ENCODE data around the gene FIGNL1. TPM values are rescaled to one million over a fixed set of nuclear protein-coding genes. Genes with fewer than 3 reads are reported as not detected.

Gene FIGNL1
- total and polyA plus RNA-seq, 2 donors (not counting 1 experiment from before 2014, with no cell fraction given) = 3.6 to 24.5 TPM

DNA sequence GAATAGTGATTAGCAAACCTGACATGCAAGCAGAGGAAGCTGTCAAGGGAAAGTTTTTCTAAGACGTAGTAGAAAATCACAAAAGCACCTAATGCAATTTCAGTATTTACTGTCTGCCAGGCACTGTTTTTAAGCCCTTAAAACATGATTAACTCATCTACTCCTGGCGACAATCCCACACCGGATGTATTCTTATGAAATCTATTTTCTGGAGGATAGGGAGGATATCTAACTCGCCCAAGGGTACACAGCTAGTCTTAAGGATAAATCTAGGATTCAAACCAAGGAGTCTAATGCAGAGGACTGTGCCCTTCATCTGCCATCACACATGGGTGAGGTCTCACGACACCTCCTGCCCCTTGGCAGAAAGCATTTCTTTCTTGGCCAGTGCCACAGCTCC, 47.8 kb upstream of the FIGNL1 start:
- Mint-ChIP-seq H3K27ac (no peak overlapping the region), H3K9me3 (ENCODE audit: insufficient read depth) (no peaks in the 10 kb centered on the region), H3K4me3 (no peak overlapping the region), H3K27me3 (peaks cover 44% of the 10 kb centered on the region), H3K4me1 (no peaks in the 10 kb centered on the region)
- Histone ChIP-seq H3K4me3 (ENCODE audit: control extremely low read depth in 1 of 5, extremely low read depth in 1 of 5, insufficient read depth in 1 of 5, low read depth in 2 of 5, low read length in 4 of 5) (no peak overlapping the region), H3K36me3 (replicated peaks in 1 of 2; ENCODE audit: control extremely low read depth in 1 of 2, control insufficient read depth in 1 of 2, extremely low read depth in 1 of 2, insufficient read depth in 2 of 2, low read length in 1 of 2) (no peaks in the 10 kb centered on the region), H3K9ac (ENCODE audit: low read length) (no peak overlapping the region), H3K4me2 (replicated peaks; ENCODE audit: low read depth, low read length, poor library complexity, severe bottlenecking) (no peak overlapping the region), H3K79me2 (ENCODE audit: control insufficient read depth, insufficient read depth, low read length) (no peaks in the 10 kb centered on the region), H2AFZ (ENCODE audit: insufficient read depth, low read depth, low read length, poor library complexity, severe bottlenecking) (no peak overlapping the region), H3K27ac (ENCODE audit: low read length in 2 of 2) (no peak overlapping the region), H3K27me3 (replicated peaks in 1 of 4; ENCODE audit: control extremely low read depth in 1 of 4, control insufficient read depth in 3 of 4, insufficient read depth in 4 of 4, low read length in 3 of 4) (peaks cover 0 to 3% (median 0%) of the 10 kb centered on the region in 4 experiments), H3K4me1 (ENCODE audit: control insufficient read depth in 2 of 2, insufficient read depth in 2 of 2, low read length in 2 of 2) (no peaks in the 10 kb centered on the region), H3K9me3 (ENCODE audit: control extremely low read depth in 1 of 3, control insufficient read depth in 2 of 3, insufficient read depth in 1 of 3, low read length in 2 of 3) (peaks cover 0 to 3% (median 0%) of the 10 kb centered on the region in 3 donors), H4K20me1 (ENCODE audit: control insufficient read depth, insufficient read depth, low read length, poor library complexity, severe bottlenecking) (no peaks in the 10 kb centered on the region)
- CTCF ChIA-PET = no interaction called here
- ATAC-seq (ENCODE audit: low read depth) = no peak
- TF ChIP-seq, protein P1, sequence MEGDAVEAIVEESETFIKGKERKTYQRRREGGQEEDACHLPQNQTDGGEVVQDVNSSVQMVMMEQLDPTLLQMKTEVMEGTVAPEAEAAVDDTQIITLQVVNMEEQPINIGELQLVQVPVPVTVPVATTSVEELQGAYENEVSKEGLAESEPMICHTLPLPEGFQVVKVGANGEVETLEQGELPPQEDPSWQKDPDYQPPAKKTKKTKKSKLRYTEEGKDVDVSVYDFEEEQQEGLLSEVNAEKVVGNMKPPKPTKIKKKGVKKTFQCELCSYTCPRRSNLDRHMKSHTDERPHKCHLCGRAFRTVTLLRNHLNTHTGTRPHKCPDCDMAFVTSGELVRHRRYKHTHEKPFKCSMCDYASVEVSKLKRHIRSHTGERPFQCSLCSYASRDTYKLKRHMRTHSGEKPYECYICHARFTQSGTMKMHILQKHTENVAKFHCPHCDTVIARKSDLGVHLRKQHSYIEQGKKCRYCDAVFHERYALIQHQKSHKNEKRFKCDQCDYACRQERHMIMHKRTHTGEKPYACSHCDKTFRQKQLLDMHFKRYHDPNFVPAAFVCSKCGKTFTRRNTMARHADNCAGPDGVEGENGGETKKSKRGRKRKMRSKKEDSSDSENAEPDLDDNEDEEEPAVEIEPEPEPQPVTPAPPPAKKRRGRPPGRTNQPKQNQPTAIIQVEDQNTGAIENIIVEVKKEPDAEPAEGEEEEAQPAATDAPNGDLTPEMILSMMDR (IDR thresholded peaks at IDR 0.05) = no peak
- TF ChIP-seq EZH2 (IDR thresholded peaks at IDR 0.05; ENCODE audit: borderline replicate concordance, insufficient read depth, low read depth, low read length, poor library complexity, severe bottlenecking) = no peak
- DNase-seq = no peak
- POLR2A ChIA-PET = no interaction called here
- whole genome bisulfite sequencing (ENCODE audit: insufficient coverage) = 89% methylated on average over 3 of the region's 5 CpGs
- intact Hi-C loops (cut with micrococcal nuclease) = no loop called here

DNA sequence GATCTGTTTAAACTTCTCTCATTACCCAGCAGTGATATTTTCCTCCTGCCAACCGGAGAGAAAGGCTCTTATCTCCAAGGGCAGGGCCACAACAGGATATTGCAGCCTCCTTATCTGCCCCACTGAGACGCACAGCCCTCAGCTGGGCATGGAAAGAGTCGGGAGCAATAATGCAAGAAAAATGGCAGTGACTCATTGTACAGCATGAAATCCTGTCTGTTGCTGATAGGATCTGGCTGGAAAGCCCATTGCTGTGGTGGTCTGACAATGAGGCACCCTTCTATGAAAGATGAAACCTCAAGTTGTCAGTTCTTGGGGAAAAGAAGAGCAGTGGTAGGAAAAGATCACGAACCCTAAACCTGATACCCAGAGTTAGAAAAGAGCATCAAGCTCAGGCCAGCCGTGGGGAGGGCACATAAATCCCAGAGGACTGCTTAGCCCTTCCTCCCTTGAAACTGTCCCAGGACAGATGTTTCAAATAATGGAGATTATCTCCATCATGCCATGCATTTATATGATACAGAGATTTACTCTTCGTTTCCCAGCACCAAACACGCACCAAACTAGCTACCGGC, 47.0 kb upstream of the FIGNL1 start:
- H3K79me2 ChIP-seq (ENCODE audit: control insufficient read depth, insufficient read depth, low read length) = no peaks in the 10 kb centered on the region
- TF ChIP-seq, protein P1 (IDR thresholded peaks at IDR 0.05) = no peak
- TF ChIP-seq EZH2 (IDR thresholded peaks at IDR 0.05; ENCODE audit: borderline replicate concordance, insufficient read depth, low read depth, low read length, poor library complexity, severe bottlenecking) = no peak
- 53% methylated on average over 6 of the region's 8 CpGs for WGBS (ENCODE audit: insufficient coverage)
- H4K20me1 ChIP-seq (ENCODE audit: control insufficient read depth, insufficient read depth, low read length, poor library complexity, severe bottlenecking) = no peaks in the 10 kb centered on the region
- ATAC-seq (ENCODE audit: low read depth) (no peak), DNase-seq (no peak)
- no peaks in the 10 kb centered on the region for H3K4me1 Mint-ChIP-seq
- POLR2A ChIA-PET = no interaction called here
- H3K27me3 ChIP-seq (replicated peaks in 1 of 4; ENCODE audit: control extremely low read depth in 1 of 4, control insufficient read depth in 3 of 4, insufficient read depth in 4 of 4, low read length in 3 of 4) = peaks cover 0 to 3% (median 0%) of the 10 kb centered on the region in 4 experiments
- no peak overlapping the region for H3K4me3 Mint-ChIP-seq
- no peak overlapping the region for H3K27ac Mint-ChIP-seq
- H3K27ac ChIP-seq (ENCODE audit: low read length in 2 of 2) = no peak overlapping the region
- no peaks in the 10 kb centered on the region for H3K36me3 ChIP-seq (replicated peaks in 1 of 2; ENCODE audit: control extremely low read depth in 1 of 2, control insufficient read depth in 1 of 2, extremely low read depth in 1 of 2, insufficient read depth in 2 of 2, low read length in 1 of 2)
- H2AFZ ChIP-seq (ENCODE audit: insufficient read depth, low read depth, low read length, poor library complexity, severe bottlenecking) = no peak overlapping the region
- no peak overlapping the region for H3K9ac ChIP-seq (ENCODE audit: low read length)
- H3K9me3 ChIP-seq (ENCODE audit: control extremely low read depth in 1 of 3, control insufficient read depth in 2 of 3, insufficient read depth in 1 of 3, low read length in 2 of 3) = peaks cover 0 to 3% (median 0%) of the 10 kb centered on the region in 3 donors
- H3K27me3 Mint-ChIP-seq = peaks cover 48% of the 10 kb centered on the region
- H3K4me2 ChIP-seq (replicated peaks; ENCODE audit: low read depth, low read length, poor library complexity, severe bottlenecking) = no peak overlapping the region
- H3K9me3 Mint-ChIP-seq (ENCODE audit: insufficient read depth) = no peaks in the 10 kb centered on the region
- CTCF ChIA-PET = no interaction called here
- no peaks in the 10 kb centered on the region for H3K4me1 ChIP-seq (ENCODE audit: control insufficient read depth in 2 of 2, insufficient read depth in 2 of 2, low read length in 2 of 2)
- intact Hi-C loops (cut with micrococcal nuclease) = no loop called here
- no peak overlapping the region for H3K4me3 ChIP-seq (ENCODE audit: control extremely low read depth in 1 of 5, extremely low read depth in 1 of 5, insufficient read depth in 1 of 5, low read depth in 2 of 5, low read length in 4 of 5)

All from B cell (primary cell).